ENCODE measurements around the gene PRRC2B. TPM values are rescaled to one million over a fixed set of nuclear protein-coding genes. Genes with fewer than 3 reads are reported as not detected.

Gene PRRC2B
- total RNA-seq, 4 donors from 2014 or later: 102 to 198 (median 108) TPM

DNA sequence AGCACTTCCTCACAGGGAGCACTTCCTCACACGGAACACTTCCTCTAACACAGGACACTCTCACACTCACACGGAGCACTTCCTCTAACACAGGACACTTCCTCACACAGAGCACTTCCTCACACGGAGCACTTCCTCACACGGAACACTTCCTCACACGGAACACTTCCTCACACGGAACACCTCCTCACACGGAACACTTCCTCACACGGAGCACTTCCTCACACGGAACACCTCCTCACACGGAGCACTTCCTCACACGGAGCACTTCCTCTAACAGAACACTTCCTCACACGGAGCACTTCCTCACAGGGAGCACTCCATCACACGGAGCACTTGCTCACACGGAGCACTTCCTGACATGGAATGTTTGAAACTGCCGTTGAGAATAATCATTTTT, 122.2 kb downstream of the PRRC2B start:
- Histone ChIP-seq H3K4me3 (no peak overlapping the region), H3K4me1 (peaks cover 0 to 8% (median 0%) of the 10 kb centered on the region in 3 donors), H3K27ac (no peak overlapping the region), H3K27me3 (no peaks in the 10 kb centered on the region), H3K9me3 (no peaks in the 10 kb centered on the region), H3K36me3 (peaks cover 0 to 100% of the 10 kb centered on the region in 2 donors)
- WGBS, 2 donors (ENCODE audit: low coverage in 1 of 2): 66 to 88% methylated on average over 8 to 12 of the region's 15 CpGs
- TF ChIP-seq POLR2AphosphoS5 (IDR thresholded peaks at IDR 0.05): no peak
- no peak for TF ChIP-seq POLR2A (IDR thresholded peaks at IDR 0.05)
- TF ChIP-seq, protein P1, sequence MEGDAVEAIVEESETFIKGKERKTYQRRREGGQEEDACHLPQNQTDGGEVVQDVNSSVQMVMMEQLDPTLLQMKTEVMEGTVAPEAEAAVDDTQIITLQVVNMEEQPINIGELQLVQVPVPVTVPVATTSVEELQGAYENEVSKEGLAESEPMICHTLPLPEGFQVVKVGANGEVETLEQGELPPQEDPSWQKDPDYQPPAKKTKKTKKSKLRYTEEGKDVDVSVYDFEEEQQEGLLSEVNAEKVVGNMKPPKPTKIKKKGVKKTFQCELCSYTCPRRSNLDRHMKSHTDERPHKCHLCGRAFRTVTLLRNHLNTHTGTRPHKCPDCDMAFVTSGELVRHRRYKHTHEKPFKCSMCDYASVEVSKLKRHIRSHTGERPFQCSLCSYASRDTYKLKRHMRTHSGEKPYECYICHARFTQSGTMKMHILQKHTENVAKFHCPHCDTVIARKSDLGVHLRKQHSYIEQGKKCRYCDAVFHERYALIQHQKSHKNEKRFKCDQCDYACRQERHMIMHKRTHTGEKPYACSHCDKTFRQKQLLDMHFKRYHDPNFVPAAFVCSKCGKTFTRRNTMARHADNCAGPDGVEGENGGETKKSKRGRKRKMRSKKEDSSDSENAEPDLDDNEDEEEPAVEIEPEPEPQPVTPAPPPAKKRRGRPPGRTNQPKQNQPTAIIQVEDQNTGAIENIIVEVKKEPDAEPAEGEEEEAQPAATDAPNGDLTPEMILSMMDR (IDR thresholded peaks at IDR 0.05): no peak
- ATAC-seq: no peak

DNA sequence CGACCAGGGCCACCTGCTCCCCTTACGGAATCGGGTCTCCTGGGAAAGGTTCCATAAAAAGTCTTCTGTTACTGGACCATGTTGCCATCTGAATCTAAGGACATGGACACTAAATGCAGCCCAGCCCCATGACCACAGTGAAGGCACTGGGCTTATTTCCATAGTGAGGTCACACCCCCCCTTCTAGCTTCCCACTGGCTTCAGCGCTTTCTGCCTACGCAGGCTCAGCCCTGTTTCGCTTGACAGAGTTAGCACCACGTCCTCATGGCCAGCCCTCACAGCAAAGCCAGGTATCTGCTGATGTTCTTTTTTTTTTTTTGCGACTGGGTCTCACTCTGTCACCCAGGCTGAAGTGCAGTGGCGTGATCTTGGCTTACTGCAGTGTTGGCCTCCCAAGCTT, 123.0 kb downstream of the PRRC2B start:
- no peak overlapping the region for H3K4me3 ChIP-seq
- H3K9me3 ChIP-seq: no peaks in the 10 kb centered on the region
- ATAC-seq: no peak
- H3K36me3 ChIP-seq: peaks cover 0 to 100% of the 10 kb centered on the region in 2 donors
- no peaks in the 10 kb centered on the region for H3K27me3 ChIP-seq
- 90 to 92% methylated on average over 2 to 9 of the region's 9 CpGs for WGBS, 2 donors (ENCODE audit: low coverage in 1 of 2)
- TF ChIP-seq POLR2A (IDR thresholded peaks at IDR 0.05) (no peak), EP300 (IDR thresholded peaks at IDR 0.05) (no peak), POLR2AphosphoS5 (IDR thresholded peaks at IDR 0.05) (no peak)
- TF ChIP-seq, protein P1 (IDR thresholded peaks at IDR 0.05): no peak
- H3K27ac ChIP-seq: no peak overlapping the region
- H3K4me1 ChIP-seq: peaks cover 0 to 8% (median 0%) of the 10 kb centered on the region in 3 donors

DNA sequence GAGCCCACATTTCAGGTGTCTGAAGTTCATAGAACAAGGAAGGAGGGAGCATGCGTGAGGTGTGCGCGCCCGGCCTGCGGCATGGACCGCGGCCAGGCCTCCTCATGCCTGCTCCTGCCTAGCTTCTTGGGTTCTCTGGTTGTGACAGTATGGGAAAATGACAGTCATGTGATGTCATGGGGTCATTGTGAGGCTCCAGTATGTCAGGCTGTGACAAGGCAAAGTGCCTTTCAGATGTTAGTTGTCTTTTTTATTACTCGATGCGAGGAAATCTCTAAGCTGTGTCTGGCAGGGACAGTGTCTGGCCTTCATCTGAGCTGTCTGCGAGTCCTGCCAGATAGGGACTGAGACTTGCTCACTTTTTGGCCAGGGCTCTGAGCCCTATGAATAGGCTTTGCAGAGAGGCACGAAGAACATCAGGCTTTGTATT, 123.9 kb downstream of the PRRC2B start:
- Histone ChIP-seq H3K4me1 (peaks cover 0 to 8% (median 0%) of the 10 kb centered on the region in 3 donors), H3K27me3 (no peaks in the 10 kb centered on the region), H3K27ac (peak overlapping the region in 2 of 4 donors; percentile 24 to 30), H3K36me3 (peaks cover 0 to 100% of the 10 kb centered on the region in 2 donors), H3K9me3 (no peaks in the 10 kb centered on the region), H3K4me3 (no peak overlapping the region)
- no peak for ATAC-seq
- TF ChIP-seq POLR2A (IDR thresholded peaks at IDR 0.05) (no peak), POLR2AphosphoS5 (IDR thresholded peaks at IDR 0.05) (no peak), EP300 (IDR thresholded peaks at IDR 0.05) (no peak)
- TF ChIP-seq, protein P1 (IDR thresholded peaks at IDR 0.05): no peak
- WGBS, 2 donors (ENCODE audit: low coverage in 1 of 2): 58 to 91% methylated on average over 6 to 7 of the region's 11 CpGs

DNA sequence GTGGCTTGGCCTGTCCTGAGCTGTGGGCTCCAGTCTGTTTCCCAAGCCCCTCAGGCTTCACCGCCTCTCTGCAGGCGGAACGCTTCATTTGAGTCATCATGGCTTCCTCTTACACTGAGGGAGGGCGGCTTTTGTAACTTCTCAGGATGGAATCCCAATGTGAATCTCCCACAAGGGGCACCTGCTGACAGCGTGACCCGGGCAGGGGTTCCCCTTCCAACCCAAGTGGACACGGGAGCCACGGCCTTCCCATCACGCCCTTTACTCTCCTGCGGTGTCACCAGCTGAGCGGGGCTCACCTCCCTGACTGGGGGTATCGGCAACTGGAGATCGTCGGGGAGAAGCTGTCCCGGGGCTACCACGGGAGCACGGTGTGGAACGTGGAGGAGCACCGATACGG, 124.7 kb downstream of the PRRC2B start:
- TF ChIP-seq POLR2AphosphoS5 (IDR thresholded peaks at IDR 0.05) (no peak), POLR2A (IDR thresholded peaks at IDR 0.05) (no peak), EP300 (IDR thresholded peaks at IDR 0.05) (no peak)
- TF ChIP-seq, protein P1 (IDR thresholded peaks at IDR 0.05): no peak
- peaks cover 0 to 100% of the 10 kb centered on the region in 2 donors for H3K36me3 ChIP-seq
- ATAC-seq: no peak
- H3K9me3 ChIP-seq: no peaks in the 10 kb centered on the region
- H3K4me3 ChIP-seq: no peak overlapping the region
- peak overlapping the region in 1 of 4 donors; percentile 11 for H3K27ac ChIP-seq
- WGBS, 2 donors (ENCODE audit: low coverage in 1 of 2): 87 to 97% methylated on average over 3 to 11 of the region's 20 CpGs
- H3K27me3 ChIP-seq: no peaks in the 10 kb centered on the region
- H3K4me1 ChIP-seq: peaks cover 0 to 8% (median 0%) of the 10 kb centered on the region in 3 donors

DNA sequence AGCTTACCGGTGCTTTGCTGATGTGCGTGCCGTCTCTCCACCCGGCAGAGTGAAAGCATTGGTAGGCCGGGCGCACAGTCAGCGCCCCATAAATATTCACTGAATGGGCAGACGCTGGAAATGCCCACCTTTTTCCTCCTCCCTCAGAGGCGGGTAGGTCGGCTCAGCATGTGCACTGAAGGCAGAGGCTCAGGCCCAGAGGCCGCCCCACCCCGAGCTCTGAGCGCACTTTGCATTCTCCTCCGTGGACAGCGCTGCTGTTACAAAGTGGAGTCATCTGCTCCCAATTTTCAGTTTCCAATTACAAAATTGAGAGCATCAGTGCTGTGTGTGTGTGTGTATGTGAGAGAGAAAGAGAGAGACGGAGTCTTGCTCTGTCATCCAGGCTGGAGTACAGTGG, 126.6 kb downstream of the PRRC2B start:
- Histone ChIP-seq H3K4me1 (peaks cover 0 to 8% (median 0%) of the 10 kb centered on the region in 3 donors), H3K4me3 (no peak overlapping the region), H3K27ac (no peak overlapping the region), H3K9me3 (no peaks in the 10 kb centered on the region), H3K27me3 (no peaks in the 10 kb centered on the region), H3K36me3 (peaks cover 0 to 100% of the 10 kb centered on the region in 2 donors)
- 80 to 83% methylated on average over 5 to 10 of the region's 16 CpGs for WGBS, 2 donors (ENCODE audit: low coverage in 1 of 2)
- TF ChIP-seq EP300 (IDR thresholded peaks at IDR 0.05): no peak
- TF ChIP-seq POLR2A (IDR thresholded peaks at IDR 0.05): no peak
- TF ChIP-seq POLR2AphosphoS5 (IDR thresholded peaks at IDR 0.05): no peak
- TF ChIP-seq, protein P1 (IDR thresholded peaks at IDR 0.05): no peak
- no peak for ATAC-seq
